HepG2 (cell line): ENCODE results near the gene TBR1. TPM values are rescaled to one million over a fixed set of nuclear protein-coding genes. Genes with fewer than 3 reads are reported as not detected.

Experiments used
- ATAC-seq: fragments of 200-7000 bp; cut with Tn5 transposase; 3 replicates; pipeline ENCODE4 v1.9.1; 2020; ENCODE audit warnings: mild to moderate bottlenecking, moderate library complexity
- BruUV-seq: library from RNA; stranded (reverse); fragments of 400-500 nt; replicated peaks from 2 replicates; lab custom pipeline; 2021; lab: Mats Ljungman, UMichigan
- CTCF ChIA-PET: fragments of 300-600 bp; formaldehyde crosslinking; extraction: SDS; loops from one replicate; lab custom pipeline; 2021; ENCODE audit warnings: low total read pairs, inconsistent platforms, low intra/inter-chr PET ratio; lab: Yijun Ruan, JAX
- POLR2A ChIA-PET: fragments of 350-600 bp; sonication (Branson Sonifier 250); formaldehyde crosslinking; loops from one replicate; lab custom pipeline; 2020; ENCODE audit warnings: antibody characterized with exemption, inconsistent platforms; lab: Yijun Ruan, JAX
- DNase-seq: peaks from one replicate; pipeline ENCODE4 v3.0.0-alpha.2; 2015; ENCODE audit warnings: low spot score
- FAIRE-seq: peaks from 3 replicates; lab custom pipeline; 2011; peaks lifted over from hg19 to GRCh38; lab: Jason Lieb, UNC
- H2AFZ ChIP-seq: one replicate; pipeline ENCODE4 v1.6.1; 2011; ENCODE audit warnings: low read length, inconsistent platforms
- H3K27ac ChIP-seq: fragments of 300-600 bp; 3 replicates; pipeline ENCODE4 v1.8.0; 2011; ENCODE audit warnings: mixed run types, mild to moderate bottlenecking, mixed read lengths, low read length, inconsistent platforms; ENCODE audit not compliant: insufficient read depth; ENCODE audit errors: extremely low read length
- H3K27me3 ChIP-seq, 2 experiments: fragments of 200-600 bp in 1 of 2; 2 replicates in 1 of 2; 3 replicates in 1 of 2; pipeline versions ENCODE4 v1.6.0 to v1.8.0; 2011; ENCODE audit warnings: low read length in 2 of 2, mild to moderate bottlenecking in 2 of 2, moderate library complexity in 2 of 2, inconsistent platforms in 1 of 2; ENCODE audit not compliant: insufficient read depth in 2 of 2, control insufficient read depth in 1 of 2
- H3K36me3 ChIP-seq, 2 experiments: fragments of 200-600 bp in 1 of 2; replicated peaks in 1 of 2; 2 replicates in 1 of 2; 3 replicates in 1 of 2; pipeline versions ENCODE4 v1.5.1 to v1.8.0; 2011; ENCODE audit warnings: low read length in 2 of 2, inconsistent platforms in 1 of 2; ENCODE audit not compliant: insufficient read depth in 2 of 2, control insufficient read depth in 1 of 2
- H3K4me1 ChIP-seq: 2 replicates; pipeline ENCODE4 v1.5.1; 2012; ENCODE audit warnings: low read length, inconsistent platforms; ENCODE audit not compliant: insufficient read depth
- H3K4me2 ChIP-seq: 2 replicates; pipeline ENCODE4 v1.6.0; 2011; ENCODE audit warnings: low read depth, low read length, inconsistent platforms
- H3K4me3 ChIP-seq, 3 experiments: fragments of 200-600 bp in 1 of 3; sonication (generic), shearing (Covaris generic) in 1 of 3; replicated peaks in 1 of 3; 2 replicates each; pipeline ENCODE4 v1.5.1; 2011 to 2016; ENCODE audit warnings: low read length in 3 of 3, inconsistent platforms in 2 of 3, low read depth in 2 of 3, mild to moderate bottlenecking in 2 of 3, control low read depth in 1 of 3, mixed read lengths in 1 of 3; ENCODE audit not compliant: insufficient read depth in 1 of 3
- H3K79me2 ChIP-seq: one replicate; pipeline ENCODE4 v1.6.1; 2011; ENCODE audit warnings: low read length, inconsistent platforms; ENCODE audit not compliant: insufficient read depth
- H3K9ac ChIP-seq: 2 replicates; pipeline ENCODE4 v1.6.0; 2011; ENCODE audit warnings: mild to moderate bottlenecking, low read depth, low read length, inconsistent platforms; ENCODE audit not compliant: insufficient read depth
- H3K9me3 ChIP-seq: 2 replicates; pipeline ENCODE4 v1.5.1; 2012; ENCODE audit warnings: mild to moderate bottlenecking, low read length
- H4K20me1 ChIP-seq: 2 replicates; pipeline ENCODE4 v1.6.0; 2011; ENCODE audit warnings: inconsistent platforms, mild to moderate bottlenecking, low read length, moderate library complexity; ENCODE audit not compliant: insufficient read depth
- BRCA1 ChIP-seq: sonication (generic); formaldehyde crosslinking; IDR thresholded peaks from 2 replicates; pipeline ENCODE4 v1.4.0; 2020; ENCODE audit warnings: missing genetic modification reagents
- ESRRA ChIP-seq: sonication (generic); formaldehyde crosslinking; IDR thresholded peaks from 2 replicates; pipeline ENCODE4 v1.5.1; 2020; ENCODE audit warnings: mild to moderate bottlenecking, low read depth, missing genetic modification reagents
- ETV6 ChIP-seq: sonication (generic); formaldehyde crosslinking; conservative IDR thresholded peaks from 2 replicates; pipeline ENCODE4 v1.4.0; 2020; ENCODE audit warnings: missing genetic modification reagents
- GZF1 ChIP-seq: sonication (generic); formaldehyde crosslinking; IDR thresholded peaks from 2 replicates; pipeline ENCODE4 v1.5.1; 2020; ENCODE audit warnings: mild to moderate bottlenecking, missing genetic modification reagents
- JUN ChIP-seq: sonication (generic); formaldehyde crosslinking; IDR thresholded peaks from 2 replicates; pipeline ENCODE4 v1.4.0; 2020; ENCODE audit warnings: mild to moderate bottlenecking, missing genetic modification reagents
- MAFK ChIP-seq, 2 experiments: IDR thresholded peaks in 1 of 2; conservative IDR thresholded peaks in 1 of 2; 2 replicates each; pipeline ENCODE4 v1.6.1; 2011; ENCODE audit warnings: improper control_type of control experiment in 2 of 2, low read length in 2 of 2
- PAX8 ChIP-seq: sonication (generic); formaldehyde crosslinking; IDR thresholded peaks from 2 replicates; pipeline ENCODE4 v1.8.0; 2022; ENCODE audit warnings: mild to moderate bottlenecking, missing genetic modification reagents, borderline replicate concordance
- PPARG ChIP-seq: conservative IDR thresholded peaks from 2 replicates; pipeline ENCODE4 v1.6.1; 2016; ENCODE audit warnings: missing biosample characterization, missing genetic modification reagents
- SMYD3 ChIP-seq: sonication (generic); formaldehyde crosslinking; IDR thresholded peaks from 2 replicates; pipeline ENCODE4 v1.8.1; 2023; ENCODE audit warnings: mild to moderate bottlenecking, missing genetic modification reagents
- ZFP36 ChIP-seq: fragments of 150-350 bp; IDR thresholded peaks from 2 replicates; pipeline ENCODE4 v1.6.1; 2018; ENCODE audit warnings: borderline replicate concordance, low read length, low read depth; ENCODE audit not compliant: partially characterized antibody
- ZNF331 ChIP-seq: sonication (generic); formaldehyde crosslinking; IDR thresholded peaks from 2 replicates; pipeline ENCODE4 v1.4.0; 2020; ENCODE audit warnings: missing genetic modification reagents
- ZNF547 ChIP-seq: sonication (generic); formaldehyde crosslinking; IDR thresholded peaks from 2 replicates; pipeline ENCODE4 v1.5.1; 2020; ENCODE audit warnings: mild to moderate bottlenecking, missing genetic modification reagents
- ZNF556 ChIP-seq: sonication (generic); formaldehyde crosslinking; IDR thresholded peaks from 2 replicates; pipeline ENCODE4 v1.4.0; 2020; ENCODE audit warnings: mild to moderate bottlenecking, missing genetic modification reagents, borderline replicate concordance
- ZNF660 ChIP-seq: sonication (generic); formaldehyde crosslinking; IDR thresholded peaks from 2 replicates; pipeline ENCODE4 v1.5.1; 2020; ENCODE audit warnings: mild to moderate bottlenecking, low read depth, missing genetic modification reagents, borderline replicate concordance
- ZNF709 ChIP-seq: sonication (generic); formaldehyde crosslinking; IDR thresholded peaks from 2 replicates; pipeline ENCODE4 v1.5.0; 2020; ENCODE audit warnings: mild to moderate bottlenecking, missing genetic modification reagents
- ZSCAN12 ChIP-seq: sonication (generic); formaldehyde crosslinking; IDR thresholded peaks from 2 replicates; pipeline ENCODE4 v1.9.0; 2021; ENCODE audit warnings: mild to moderate bottlenecking, missing genetic modification reagents
- ZSCAN31 ChIP-seq: sonication (generic); formaldehyde crosslinking; IDR thresholded peaks from 2 replicates; pipeline ENCODE4 v1.5.0; 2020; ENCODE audit warnings: low read depth, mild to moderate bottlenecking, missing genetic modification reagents
- WGBS: methylation state at CpG from one replicate; pipeline ENCODE4 v1.1.6; 2017; ENCODE audit warnings: low lambda C conversion rate; 5-methylcytosine and 5-hydroxymethylcytosine counted together
- in situ Hi-C: cut with HindIII; loops from 2 replicates; pipeline ENCODE4 v1.10.0; 2017; ENCODE audit warnings: low pct_unique_long_range_greater_than_20kb; ENCODE audit not compliant: extremely low pct_ligation_motif_present
- intact Hi-C: fragments of 100-400 bp; cut with micrococcal nuclease; formaldehyde crosslinking; loops from one replicate; pipeline ENCODE4 v1.10.0; 2022; ENCODE audit not compliant: unreplicated experiment
- polyA plus RNA-seq, 8 experiments: library from polyadenylated mRNA; depleted of rRNA in 3 of 8; stranded (reverse) in 7 of 8; unstranded in 1 of 8; fragments of >200 nt; fragmentation: Illumina TruSeq in 4 of 8; extraction: Trizol in 4 of 8; gene quantifications; 2 replicates each; pipeline versions ENCODE4 v1.2.1 to v1.2.3, GENCODE V29; 2011 to 2016; ENCODE audit warnings: low read depth in 4 of 8, missing spikeins in 1 of 8, mixed read lengths in 1 of 8; ENCODE audit not compliant: insufficient read depth in 1 of 8
- total RNA-seq, 5 experiments: library from RNA; depleted of rRNA; stranded (reverse); fragments of >200 nt; fragmentation: Illumina TruSeq; extraction: Trizol; gene quantifications; 2 replicates each; pipeline ENCODE4 v1.2.3, GENCODE V29; 2016; ENCODE audit warnings: low read depth in 1 of 5

Gene TBR1
- total and polyA plus RNA-seq, 2 of the 13 experiments (the other 11 are each of a cell fraction or from before 2014, with no cell fraction given), result not detected

GRCh38 chr2:161371869-161372268, 44.2 kb upstream of the TBR1 start:
- WGBS, result 91% methylated on average over 1 of the region's 1 CpG
- Histone ChIP-seq H2AFZ (no peak overlapping the region), H3K9me3 (no peaks in the 10 kb centered on the region), H3K4me3 (no peak overlapping the region), H3K4me2 (no peak overlapping the region), H3K36me3 (peaks cover 9 to 50% of the 10 kb centered on the region in 2 experiments; a peak in 4 of 5 replicates), H3K27me3 (no peaks in the 10 kb centered on the region), H3K4me1 (no peaks in the 10 kb centered on the region)
- BruUV-seq, result no TSS peak
- FAIRE-seq, result no peak
- TF ChIP-seq MAFK (conservative IDR thresholded peaks at IDR 0.05 in 1 of 2, IDR thresholded peaks at IDR 0.05 in 1 of 2; ENCODE audit: low read length in 2 of 2), result peak; percentile 11 to 33; a peak in 2 of 4 replicates
- no peak for TF ChIP-seq PPARG
- no peak for TF ChIP-seq ZNF709 (CRISPR knock-in tag)
- TF ChIP-seq ZSCAN12, result no peak
- TF ChIP-seq, all 625 proteins: peak for 1
- no peak for DNase-seq
- Histone ChIP-seq H3K79me2 (no peaks in the 10 kb centered on the region), H4K20me1 (no peaks in the 10 kb centered on the region), H3K27ac (no peak overlapping the region), H3K9ac (no peak overlapping the region)
- ChIA-PET CTCF (no interaction called here), POLR2A (no interaction called here)
- intact Hi-C loops (no loop called here), in situ Hi-C loops (no loop called here)
- no peak for ATAC-seq

- CTCF ChIA-PET, result no interaction called here
- in situ Hi-C loops, result no loop called here
These were observed 42.2 kb upstream of the TBR1 start for GRCh38 chr2:161373942-161374341.

More at GRCh38 chr2:161373942-161374341, 42.2 kb upstream of the TBR1 start:
- no peak overlapping the region for H3K4me3 ChIP-seq
- DNase-seq (no peak), FAIRE-seq (no peak), ATAC-seq (no peak)
- H3K4me2 ChIP-seq, result no peak overlapping the region
- H2AFZ ChIP-seq, result no peak overlapping the region
- no TSS peak for BruUV-seq
- POLR2A ChIA-PET, result no interaction called here
- H3K27ac ChIP-seq, result no peak overlapping the region
- no peak overlapping the region for H3K9ac ChIP-seq
- intact Hi-C loops, result no loop called here
- H3K27me3 ChIP-seq, result no peaks in the 10 kb centered on the region
- H4K20me1 ChIP-seq, result no peaks in the 10 kb centered on the region
- no peaks in the 10 kb centered on the region for H3K4me1 ChIP-seq
- peaks cover 6 to 44% of the 10 kb centered on the region in 2 experiments for H3K36me3 ChIP-seq
- no peaks in the 10 kb centered on the region for H3K9me3 ChIP-seq
- no peaks in the 10 kb centered on the region for H3K79me2 ChIP-seq
- TF ChIP-seq ESRRA (CRISPR knock-in tag), result no peak
- no peak for TF ChIP-seq BRCA1 (CRISPR knock-in tag)
- no peak for TF ChIP-seq ETV6 (CRISPR knock-in tag)
- no peak for TF ChIP-seq ZNF331 (CRISPR knock-in tag)
- TF ChIP-seq SMYD3 (CRISPR knock-in tag), result no peak
- TF ChIP-seq ZNF547 (CRISPR knock-in tag), result no peak
- TF ChIP-seq JUN, result no peak
- no peak for TF ChIP-seq ZFP36
- no peak for TF ChIP-seq ZNF556 (CRISPR knock-in tag)
- no peak for TF ChIP-seq ZSCAN31 (CRISPR knock-in tag)
- TF ChIP-seq PAX8 (CRISPR knock-in tag), result no peak
- TF ChIP-seq GZF1 (CRISPR knock-in tag), result no peak
- TF ChIP-seq ZNF660 (CRISPR knock-in tag), result no peak
